DMS 273 treated with DMSO at 0.1 percent for 48 hours (cell line): ENCODE results near the gene FBXO9.

Experiments used
- DNase-seq: peaks from one replicate; lab custom pipeline; 2025; lab: John Stamatoyannopoulos, UW

The FBXO9 gene

GRCh38 chr6:53095270-53095669 lies 30.1 kb downstream of the FBXO9 start:
- no peak for DNase-seq

GRCh38 chr6:53095716-53096115 lies 30.5 kb downstream of the FBXO9 start:
- no peak for DNase-seq

DNA sequence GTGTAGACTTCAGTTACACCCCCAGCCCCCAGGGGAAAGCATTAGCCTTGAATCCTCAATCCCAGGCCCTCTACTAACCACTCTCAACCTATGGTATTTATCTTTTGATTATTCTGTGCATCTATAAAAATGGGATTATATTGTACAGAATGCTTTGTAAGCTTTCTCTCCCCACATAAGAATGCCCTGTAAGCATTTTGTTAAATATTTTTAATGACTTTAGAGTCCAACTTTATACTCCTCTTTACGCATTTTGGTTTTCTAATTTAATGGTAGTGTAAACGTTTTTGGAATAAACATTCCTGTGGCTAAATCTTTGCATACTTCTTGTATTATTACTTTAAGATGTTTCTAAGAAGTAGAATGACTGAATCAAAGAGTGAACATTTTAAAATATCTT lies 35.4 kb downstream of the FBXO9 start:
- DNase-seq = no peak

GRCh38 chr6:53101006-53101405 lies 35.8 kb downstream of the FBXO9 start:
- no peak for DNase-seq

DNA sequence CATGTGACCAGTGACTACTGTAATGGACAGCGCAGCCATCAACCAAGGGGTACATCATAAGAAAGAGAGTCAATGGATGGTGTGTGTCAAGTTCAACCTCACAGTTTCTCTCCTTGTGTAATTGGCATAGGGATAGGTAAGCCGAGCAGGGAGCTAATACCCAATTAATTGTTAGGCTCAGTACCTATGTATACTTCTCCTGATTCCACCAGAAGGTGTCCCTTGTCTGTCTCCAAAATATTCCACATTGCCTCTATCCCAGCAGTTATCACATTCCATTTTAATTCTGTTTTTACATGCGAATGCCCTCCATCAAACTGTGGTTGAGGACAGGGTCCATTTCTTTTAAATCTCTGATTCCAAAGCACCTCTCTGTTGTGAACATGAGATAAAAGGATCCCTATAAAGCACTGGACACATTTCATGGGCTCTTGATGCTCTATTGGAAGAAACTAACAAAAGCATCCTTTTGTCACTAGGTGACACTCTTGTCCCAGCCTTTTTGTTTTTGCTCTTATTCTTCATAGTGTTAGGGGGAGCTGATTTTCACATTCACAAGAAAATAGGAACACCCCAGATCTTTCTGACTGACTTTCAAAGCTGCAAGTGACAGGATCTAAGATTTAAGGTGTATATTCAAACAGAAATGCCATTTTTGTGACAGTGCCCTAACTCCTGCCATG lies 38.9 kb downstream of the FBXO9 start:
- no peak for DNase-seq

GRCh38 chr6:53104916-53105315 lies 39.7 kb downstream of the FBXO9 start:
- DNase-seq = no peak

GRCh38 chr6:53107091-53107490 lies 41.9 kb downstream of the FBXO9 start:
- no peak for DNase-seq

DNA sequence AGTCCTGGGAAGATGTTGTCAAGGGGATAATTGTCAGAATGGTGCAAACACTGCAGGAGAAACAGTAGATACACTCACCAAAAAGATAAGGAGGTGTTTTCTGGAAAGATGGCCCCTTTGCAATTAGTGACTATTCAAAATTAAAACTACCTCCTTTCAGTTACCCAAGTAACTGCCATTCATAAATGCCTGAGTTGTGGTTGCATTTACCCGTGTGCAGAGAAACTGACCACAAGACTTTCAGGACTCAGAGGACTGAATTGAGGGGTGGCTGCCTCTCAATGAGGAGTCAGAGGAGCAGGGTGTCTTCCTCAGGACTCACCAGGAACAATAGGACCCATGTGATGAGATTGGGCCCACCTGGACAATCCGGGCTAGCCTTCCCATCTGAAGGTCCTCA lies 44.4 kb downstream of the FBXO9 start:
- no peak for DNase-seq

DNA sequence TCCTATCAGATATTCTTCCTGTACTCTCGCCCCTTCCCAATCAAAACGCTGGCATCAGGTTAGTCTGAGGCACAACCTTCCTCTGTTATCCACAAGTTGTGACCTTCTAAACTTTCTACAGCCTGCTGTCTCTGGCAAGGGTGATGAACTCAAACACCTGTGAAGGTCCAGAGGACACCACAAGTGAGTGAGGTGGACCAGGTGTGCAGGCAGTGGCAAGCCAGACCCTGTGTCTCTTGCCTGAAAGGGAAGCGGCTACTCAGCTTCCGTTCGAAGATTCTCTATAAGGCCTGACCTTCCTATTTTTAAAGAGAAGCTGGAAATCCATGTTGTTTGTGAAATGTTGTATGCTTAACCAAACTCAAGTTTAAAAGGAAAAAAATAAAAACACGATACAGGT lies 46.7 kb downstream of the FBXO9 start:
- no peak for DNase-seq

- no peak for DNase-seq
These were observed 47.2 kb downstream of the FBXO9 start for GRCh38 chr6:53112404-53112803.

DNA sequence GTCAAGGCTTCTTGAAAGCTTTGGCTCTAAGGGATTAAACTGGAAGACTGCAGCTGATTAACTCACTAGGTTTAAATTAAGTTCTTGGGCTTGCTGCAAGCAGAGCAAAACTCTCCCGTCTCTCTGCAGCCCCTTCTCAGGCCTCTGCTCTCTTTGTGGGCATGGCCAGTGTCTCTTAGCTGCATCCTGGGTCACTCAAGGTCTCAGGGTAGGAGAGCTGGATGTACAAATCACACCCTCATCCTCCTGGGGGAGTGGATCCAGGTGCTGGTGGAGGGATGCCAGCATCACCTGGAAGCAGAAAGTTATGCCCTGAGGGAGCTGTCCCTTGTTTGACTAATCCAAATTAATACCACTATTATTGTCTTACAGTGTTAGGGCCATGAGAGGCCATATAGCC lies 47.7 kb downstream of the FBXO9 start:
- DNase-seq = no peak

GRCh38 chr6:53113742-53114141 lies 48.5 kb downstream of the FBXO9 start:
- no peak for DNase-seq

DNA sequence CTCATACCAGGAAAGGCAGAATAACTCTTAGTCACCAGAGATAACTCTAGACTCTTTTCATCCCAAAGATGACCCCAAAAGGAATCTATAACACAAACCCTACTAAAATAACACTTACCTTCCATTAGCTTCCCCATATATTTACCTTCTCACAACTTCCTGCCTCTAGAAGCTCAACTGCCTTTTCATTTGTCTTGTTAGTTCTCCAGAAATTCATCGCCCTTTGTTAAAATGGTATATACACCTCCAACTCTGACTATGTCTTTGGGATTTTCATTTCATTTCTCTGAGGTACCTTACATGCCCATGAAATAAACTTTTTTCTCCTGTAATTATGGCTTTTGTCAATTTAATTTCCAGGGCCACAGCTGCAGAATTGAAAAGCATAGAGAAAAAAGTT lies 49.9 kb downstream of the FBXO9 start:
- DNase-seq = no peak

GRCh38 chr6:53115741-53116140 lies 50.5 kb downstream of the FBXO9 start:
- no peak for DNase-seq

- DNase-seq = no peak
These were observed 54.1 kb downstream of the FBXO9 start for GRCh38 chr6:53119349-53119748.

GRCh38 chr6:53119772-53120409 lies 54.7 kb downstream of the FBXO9 start:
- DNase-seq = no peak

- DNase-seq = no peak
These were observed 59.1 kb downstream of the FBXO9 start for GRCh38 chr6:53124131-53124800.

DNA sequence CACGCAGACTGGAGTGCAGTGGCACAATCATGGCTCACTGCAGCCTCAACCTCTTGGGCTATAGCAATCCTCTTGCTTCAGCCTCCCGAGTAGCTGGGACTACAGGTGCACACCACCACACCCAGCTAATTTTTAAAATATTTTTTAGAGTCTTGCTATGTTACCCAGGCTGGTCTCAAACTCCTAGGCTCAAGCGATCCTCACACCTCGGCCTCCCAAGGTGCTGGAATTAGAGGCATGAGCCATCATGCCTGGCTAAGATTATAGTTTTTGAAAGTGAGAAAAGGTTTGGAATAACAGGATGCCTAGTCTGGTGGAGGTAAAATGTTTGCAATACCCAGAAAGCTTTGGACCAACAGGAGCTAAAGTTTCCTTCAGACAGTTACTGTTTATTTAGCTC lies 60.1 kb downstream of the FBXO9 start:
- no peak for DNase-seq

DNA sequence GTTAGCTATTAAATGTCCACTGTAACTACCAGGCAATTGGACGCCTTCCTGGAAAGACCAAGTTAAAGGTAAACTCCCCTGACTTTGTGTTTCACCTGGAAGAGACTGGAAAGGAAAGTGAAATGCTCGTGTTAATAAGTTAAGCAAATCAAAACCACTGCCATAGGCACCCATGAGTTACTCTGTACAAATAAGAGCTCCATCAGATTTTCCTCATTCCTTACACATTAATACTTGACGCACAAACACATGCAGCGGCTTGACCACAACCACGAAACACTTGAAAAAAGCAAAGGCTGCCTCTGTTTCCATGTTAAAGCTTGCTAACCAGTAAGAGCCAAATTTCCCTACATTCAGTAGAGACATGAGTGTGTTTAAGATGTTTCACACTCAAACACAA lies 63.6 kb downstream of the FBXO9 start:
- DNase-seq = no peak

GRCh38 chr6:53130569-53131290 lies 65.5 kb downstream of the FBXO9 start:
- DNase-seq = no peak

GRCh38 chr6:53133961-53134360 lies 68.8 kb downstream of the FBXO9 start:
- DNase-seq = no peak

DNA sequence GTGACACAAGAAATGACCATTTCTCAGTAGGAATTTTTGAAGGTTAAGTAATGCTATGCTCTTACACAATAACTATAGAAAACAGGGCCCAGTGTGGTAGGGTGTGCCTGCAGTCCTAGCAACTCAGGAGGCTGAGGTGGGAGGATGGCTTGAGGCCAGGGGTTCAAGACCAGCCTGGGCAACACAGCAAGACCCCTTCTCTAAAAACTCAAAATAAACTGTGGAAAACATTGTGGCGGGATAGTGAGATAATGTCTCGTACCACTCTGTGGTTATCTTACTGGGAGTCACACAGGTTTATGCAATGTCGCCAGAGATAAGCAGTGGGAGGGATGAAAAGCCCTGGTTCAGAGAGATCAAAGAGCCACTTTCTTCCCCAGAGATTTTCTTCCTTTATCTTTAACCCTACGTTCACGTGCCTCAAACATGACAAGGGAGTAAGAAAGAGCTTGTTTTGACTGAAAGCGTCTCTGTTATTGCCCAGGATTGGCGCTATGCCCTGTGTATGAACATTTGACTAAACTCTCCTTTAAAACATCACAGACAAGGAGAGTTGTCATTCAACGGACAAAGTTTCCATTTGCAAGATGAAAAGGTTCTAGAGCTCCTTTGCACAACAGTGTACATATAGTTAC lies 69.5 kb downstream of the FBXO9 start:
- DNase-seq = no peak
